GM12891 (cell line): ENCODE data around the gene APOE.

ENCODE experiments used
- PAX5 ChIP-seq: IDR thresholded peaks from 2 replicates; pipeline ENCODE4 v1.6.1; 2011; ENCODE audit warnings: low read length, moderate library complexity, mild to moderate bottlenecking; ENCODE audit not compliant: insufficient read depth, severe bottlenecking
- POLR2A ChIP-seq: IDR thresholded peaks from 2 replicates; pipeline ENCODE4 v1.6.1; 2011; ENCODE audit warnings: low read depth, low read length, control low read depth
- POLR2AphosphoS5 ChIP-seq: IDR thresholded peaks from 2 replicates; pipeline ENCODE4 v1.6.1; 2011; ENCODE audit warnings: low read depth, low read length, control low read depth
- POU2F2 ChIP-seq: IDR thresholded peaks from 2 replicates; pipeline ENCODE4 v1.6.1; 2011; ENCODE audit warnings: low read depth, mild to moderate bottlenecking, control low read depth, low read length, moderate library complexity
- SPI1 ChIP-seq: IDR thresholded peaks from 2 replicates; pipeline ENCODE4 v1.6.1; 2011; ENCODE audit warnings: low read depth, low read length, control low read depth
- TAF1 ChIP-seq: IDR thresholded peaks from 2 replicates; pipeline ENCODE4 v1.6.1; 2011; ENCODE audit warnings: low read depth, low read length, control low read depth

GRCh38 chr19:44957526-44957925, 51.9 kb downstream of the APOE start:
- TF ChIP-seq POLR2A: no peak
- TF ChIP-seq POLR2AphosphoS5: no peak
- TF ChIP-seq TAF1: no peak
- no peak for TF ChIP-seq SPI1
- TF ChIP-seq PAX5: no peak
- no peak for TF ChIP-seq POU2F2
